ENCODE data around the gene PLEKHH2. TPM values are rescaled to one million over a fixed set of nuclear protein-coding genes. Genes with fewer than 3 reads are reported as not detected.
"Not testable (repeated sequence)": the region's sequence is repeated elsewhere in the genome, so short reads cannot be mapped to it uniquely, and the experiment has no call there.

The PLEKHH2 gene
- total RNA-seq, 1 experiment from 2014 or later: 1.2 TPM

- in situ Hi-C loops (cut with HindIII; ENCODE audit: low sequenced_read_pairs): no loop called here
- DNase-seq (ENCODE audit: low spot score): no peak
Observed at GRCh38 chr2:43708891-43709290, 71.8 kb downstream of the PLEKHH2 start.

- in situ Hi-C loops (cut with HindIII; ENCODE audit: low sequenced_read_pairs): no loop called here
- DNase-seq (ENCODE audit: low spot score): no peak
Observed at GRCh38 chr2:43710866-43711265, 73.8 kb downstream of the PLEKHH2 start.

GRCh38 chr2:43714164-43714563 lies 77.1 kb downstream of the PLEKHH2 start:
- no peak for DNase-seq (ENCODE audit: low spot score)
- in situ Hi-C loops (cut with HindIII; ENCODE audit: low sequenced_read_pairs): no loop called here

GRCh38 chr2:43715300-43716098 lies 78.4 kb downstream of the PLEKHH2 start:
- in situ Hi-C loops (cut with HindIII; ENCODE audit: low sequenced_read_pairs): no loop called here
- no peak for DNase-seq (ENCODE audit: low spot score)

- DNase-seq (ENCODE audit: low spot score): no peak
- in situ Hi-C loops (cut with HindIII; ENCODE audit: low sequenced_read_pairs): no loop called here
Observed at GRCh38 chr2:43717322-43717721, 80.3 kb downstream of the PLEKHH2 start.

- no peak for DNase-seq (ENCODE audit: low spot score)
- in situ Hi-C loops (cut with HindIII; ENCODE audit: low sequenced_read_pairs): no loop called here
Observed at GRCh38 chr2:43718530-43719124, 81.6 kb downstream of the PLEKHH2 start.

- no peak for DNase-seq (ENCODE audit: low spot score)
- in situ Hi-C loops (cut with HindIII; ENCODE audit: low sequenced_read_pairs): no loop called here
Observed at GRCh38 chr2:43724728-43725526, 87.9 kb downstream of the PLEKHH2 start.

GRCh38 chr2:43725711-43726246 lies 88.7 kb downstream of the PLEKHH2 start:
- in situ Hi-C loops (cut with HindIII; ENCODE audit: low sequenced_read_pairs): no loop called here
- no peak for DNase-seq (ENCODE audit: low spot score)

GRCh38 chr2:43726961-43727633 lies 90.0 kb downstream of the PLEKHH2 start:
- in situ Hi-C loops (cut with HindIII; ENCODE audit: low sequenced_read_pairs); DNase-seq (ENCODE audit: low spot score): not testable (repeated sequence)

- DNase-seq (ENCODE audit: low spot score): no peak
- in situ Hi-C loops (cut with HindIII; ENCODE audit: low sequenced_read_pairs): no loop called here
Observed at GRCh38 chr2:43727634-43728014, 90.6 kb downstream of the PLEKHH2 start.

GRCh38 chr2:43729491-43730174 lies 92.6 kb downstream of the PLEKHH2 start:
- in situ Hi-C loops (cut with HindIII; ENCODE audit: low sequenced_read_pairs): no loop called here
- no peak for DNase-seq (ENCODE audit: low spot score)

- in situ Hi-C loops (cut with HindIII; ENCODE audit: low sequenced_read_pairs): no loop called here
- no peak for DNase-seq (ENCODE audit: low spot score)
Observed at GRCh38 chr2:43731211-43731610, 94.2 kb downstream of the PLEKHH2 start.

- DNase-seq (ENCODE audit: low spot score): no peak
- in situ Hi-C loops (cut with HindIII; ENCODE audit: low sequenced_read_pairs): no loop called here
Observed at GRCh38 chr2:43736637-43737036, 99.6 kb downstream of the PLEKHH2 start.

- DNase-seq (ENCODE audit: low spot score): no peak
- in situ Hi-C loops (cut with HindIII; ENCODE audit: low sequenced_read_pairs): no loop called here
Observed at GRCh38 chr2:43737097-43737854, 100.2 kb downstream of the PLEKHH2 start.

GRCh38 chr2:43737855-43738254 lies 100.8 kb downstream of the PLEKHH2 start:
- in situ Hi-C loops (cut with HindIII; ENCODE audit: low sequenced_read_pairs): no loop called here

GRCh38 chr2:43738257-43738656 lies 101.2 kb downstream of the PLEKHH2 start:
- DNase-seq (ENCODE audit: low spot score): no peak
- in situ Hi-C loops (cut with HindIII; ENCODE audit: low sequenced_read_pairs): no loop called here

More at GRCh38 chr2:43737855-43738254, 100.8 kb downstream of the PLEKHH2 start:
- DNase-seq (ENCODE audit: low spot score): no peak

GRCh38 chr2:43743706-43744105 lies 106.6 kb downstream of the PLEKHH2 start:
- in situ Hi-C loops (cut with HindIII; ENCODE audit: low sequenced_read_pairs): no loop called here
- DNase-seq (ENCODE audit: low spot score): no peak

GRCh38 chr2:43745457-43745856 lies 108.4 kb downstream of the PLEKHH2 start:
- in situ Hi-C loops (cut with HindIII; ENCODE audit: low sequenced_read_pairs): no loop called here
- DNase-seq (ENCODE audit: low spot score): no peak

Measured in G401 (cell line).